PC-9 (cell line): ENCODE measurements around the gene TMEM127. TPM values are rescaled to one million over a fixed set of nuclear protein-coding genes. Genes with fewer than 3 reads are reported as not detected.

Source experiments
- BruUV-seq: library from RNA; stranded (reverse); fragments of 400-500 nt; replicated peaks from 2 replicates; lab custom pipeline; 2021; lab: Mats Ljungman, UMichigan
- CTCF ChIA-PET: fragments of 300-600 bp; sonication (Branson Sonifier 250); formaldehyde crosslinking; loops from one replicate; lab custom pipeline; 2022; ENCODE audit warnings: antibody characterized with exemption; lab: Charles Lee
- POLR2A ChIA-PET: fragments of 300-600 bp; sonication (Branson Sonifier 250); formaldehyde crosslinking; loops from one replicate; lab custom pipeline; 2022; ENCODE audit warnings: antibody characterized with exemption; ENCODE audit not compliant: unreplicated experiment; lab: Charles Lee
- DNase-seq, 2 experiments: peaks; one replicate each; pipeline versions ENCODE4 v3.0.0 to v3.0.0-alpha.2; 2015 to 2022; ENCODE audit warnings: mixed read lengths in 1 of 2
- H2AFZ ChIP-seq: fragments of 200-600 bp; sonication (generic); 2 replicates; pipeline ENCODE4 v1.8.1; 2017; ENCODE audit warnings: antibody characterized with exemption
- H3F3A ChIP-seq: fragments of 200-600 bp; sonication (generic); 2 replicates; pipeline ENCODE4 v1.8.1; 2017; ENCODE audit warnings: antibody characterized with exemption, mild to moderate bottlenecking, low read depth; ENCODE audit not compliant: insufficient read depth
- H3K27ac ChIP-seq: fragments of 200-600 bp; sonication (generic); 2 replicates; pipeline ENCODE4 v1.6.1; 2016; ENCODE audit warnings: mixed run types
- H3K27me3 ChIP-seq: fragments of 200-600 bp; sonication (generic); 2 replicates; pipeline ENCODE4 v1.6.1; 2016; ENCODE audit warnings: low read depth, mixed run types; ENCODE audit not compliant: insufficient read depth
- H3K36me3 ChIP-seq: fragments of 200-600 bp; sonication (generic); 2 replicates; pipeline ENCODE4 v1.6.1; 2016; ENCODE audit warnings: low read depth, mixed run types
- H3K4me1 ChIP-seq: fragments of 200-600 bp; sonication (generic); replicated peaks from 2 replicates; pipeline ENCODE4 v1.6.1; 2016; ENCODE audit warnings: mixed run types; ENCODE audit not compliant: insufficient read depth
- H3K4me2 ChIP-seq: fragments of 200-600 bp; sonication (generic); 2 replicates; pipeline ENCODE4 v1.6.1; 2017; ENCODE audit warnings: mixed run types
- H3K4me3 ChIP-seq: fragments of 200-600 bp; sonication (generic); 2 replicates; pipeline ENCODE4 v1.6.1; 2016; ENCODE audit warnings: mixed run types
- H3K79me2 ChIP-seq: fragments of 200-600 bp; sonication (generic); 2 replicates; pipeline ENCODE4 v1.6.1; 2017; ENCODE audit warnings: low read depth, mixed run types
- H3K9me2 ChIP-seq: fragments of 200-600 bp; sonication (generic); 2 replicates; pipeline ENCODE4 v1.8.1; 2017; ENCODE audit warnings: mild to moderate bottlenecking; ENCODE audit not compliant: insufficient read depth
- H3K9me3 ChIP-seq: fragments of 200-600 bp; sonication (generic); 2 replicates; pipeline ENCODE4 v1.8.1; 2016; ENCODE audit warnings: low read depth; ENCODE audit not compliant: insufficient read depth
- H4K20me1 ChIP-seq: fragments of 200-600 bp; sonication (generic); 2 replicates; pipeline ENCODE4 v1.8.1; 2017; ENCODE audit not compliant: insufficient read depth
- EZH2 ChIP-seq: fragments of 200-600 bp; sonication (generic); IDR thresholded peaks from 2 replicates; pipeline ENCODE4 v1.8.0; 2017; ENCODE audit warnings: antibody characterized with exemption, low read depth
- intact Hi-C: fragments of 100-400 bp; cut with micrococcal nuclease; formaldehyde crosslinking; loops from one replicate; pipeline ENCODE4 v1.10.0; 2022; ENCODE audit not compliant: unreplicated experiment
- total RNA-seq: library from RNA; stranded (reverse); gene quantifications from 2 replicates; pipeline ENCODE4 v1.2.3, GENCODE V29; 2021
- TF ChIP-seq, protein P1 (sequence below): fragments of 200-600 bp; sonication (generic); conservative IDR thresholded peaks from 2 replicates; pipeline ENCODE4 v1.6.1; 2017; ENCODE audit warnings: mixed run types, antibody characterized with exemption, mild to moderate bottlenecking, moderate library complexity

The TMEM127 gene
- total RNA-seq, 1 experiment from 2014 or later = 50.3 TPM

DNA sequence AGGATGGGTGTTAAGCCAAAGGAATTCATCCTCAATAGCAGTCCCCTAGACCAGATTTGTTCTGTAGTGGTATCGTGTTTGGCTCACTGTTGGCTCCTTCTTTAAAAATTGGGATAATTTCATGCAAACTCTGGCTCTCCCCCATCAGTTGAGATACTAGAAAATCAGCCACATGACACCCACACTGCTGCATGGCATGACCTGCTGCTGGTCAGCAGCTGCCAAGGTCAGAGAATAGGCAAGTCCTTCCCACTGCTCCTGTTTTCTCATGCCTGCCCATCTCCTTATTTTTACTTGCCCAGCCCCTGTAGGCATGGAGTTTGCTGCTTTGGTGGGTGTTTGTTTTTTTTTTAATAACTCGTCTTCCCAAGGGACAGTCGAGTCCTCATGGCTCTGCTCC lies 40.6 kb upstream of the TMEM127 start:
- Histone ChIP-seq H2AFZ (peak overlapping the region; percentile 95), H3K9me2 (no peaks in the 10 kb centered on the region), H3K4me2 (peak overlapping the region; percentile 98), H3K79me2 (peaks cover 52% of the 10 kb centered on the region), H3K27me3 (no peaks in the 10 kb centered on the region), H3F3A (peaks cover 10% of the 10 kb centered on the region; the same call in 1 of the 2 replicates), H3K4me3 (peak overlapping the region; percentile 86), H3K36me3 (peaks cover 30% of the 10 kb centered on the region), H3K9me3 (no peaks in the 10 kb centered on the region), H4K20me1 (peaks cover 18% of the 10 kb centered on the region; the same call in 1 of the 2 replicates), H3K27ac (peak overlapping the region; percentile 51), H3K4me1 (peaks cover 21% of the 10 kb centered on the region)
- ChIA-PET POLR2A (interaction anchor here (0.6 to 0.7 kb wide), 2 partner anchors 9 to 311 kb away, joined by 3 read pairs; no protein-coding TSS in a partner anchor), CTCF (no interaction called here)
- DNase-seq = no peak
- TF ChIP-seq, protein P1, sequence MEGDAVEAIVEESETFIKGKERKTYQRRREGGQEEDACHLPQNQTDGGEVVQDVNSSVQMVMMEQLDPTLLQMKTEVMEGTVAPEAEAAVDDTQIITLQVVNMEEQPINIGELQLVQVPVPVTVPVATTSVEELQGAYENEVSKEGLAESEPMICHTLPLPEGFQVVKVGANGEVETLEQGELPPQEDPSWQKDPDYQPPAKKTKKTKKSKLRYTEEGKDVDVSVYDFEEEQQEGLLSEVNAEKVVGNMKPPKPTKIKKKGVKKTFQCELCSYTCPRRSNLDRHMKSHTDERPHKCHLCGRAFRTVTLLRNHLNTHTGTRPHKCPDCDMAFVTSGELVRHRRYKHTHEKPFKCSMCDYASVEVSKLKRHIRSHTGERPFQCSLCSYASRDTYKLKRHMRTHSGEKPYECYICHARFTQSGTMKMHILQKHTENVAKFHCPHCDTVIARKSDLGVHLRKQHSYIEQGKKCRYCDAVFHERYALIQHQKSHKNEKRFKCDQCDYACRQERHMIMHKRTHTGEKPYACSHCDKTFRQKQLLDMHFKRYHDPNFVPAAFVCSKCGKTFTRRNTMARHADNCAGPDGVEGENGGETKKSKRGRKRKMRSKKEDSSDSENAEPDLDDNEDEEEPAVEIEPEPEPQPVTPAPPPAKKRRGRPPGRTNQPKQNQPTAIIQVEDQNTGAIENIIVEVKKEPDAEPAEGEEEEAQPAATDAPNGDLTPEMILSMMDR = no peak
- no peak for TF ChIP-seq EZH2
- intact Hi-C loops = loop anchor here (5.0 kb wide), 1 partner anchor 226 kb away; no protein-coding TSS in a partner anchor
- no TSS peak for BruUV-seq

DNA sequence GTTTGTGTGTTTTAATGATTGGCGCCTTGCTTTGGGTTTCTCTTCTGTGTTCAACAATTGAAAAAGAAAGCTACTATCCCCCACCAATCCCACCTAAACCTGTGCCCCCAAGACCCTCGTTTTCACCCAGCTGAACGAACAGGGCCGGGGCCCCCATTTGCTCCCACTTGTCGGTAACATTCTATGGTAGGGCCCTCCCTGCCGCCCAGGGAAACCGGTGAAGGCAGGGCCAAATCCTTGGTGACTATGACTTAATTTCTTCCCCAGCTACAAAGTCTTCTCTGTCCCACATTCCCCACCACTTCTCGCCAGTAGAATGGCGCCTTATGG lies 40.1 kb upstream of the TMEM127 start:
- Histone ChIP-seq H3F3A (peaks cover 10% of the 10 kb centered on the region; the same call in 1 of the 2 replicates), H3K4me2 (peak overlapping the region; percentile 98), H3K9me3 (no peaks in the 10 kb centered on the region), H2AFZ (peak overlapping the region; percentile 95), H3K4me1 (peaks cover 21% of the 10 kb centered on the region), H3K36me3 (peaks cover 34% of the 10 kb centered on the region), H3K79me2 (peaks cover 56% of the 10 kb centered on the region), H3K27ac (peak overlapping the region; percentile 51), H3K9me2 (no peaks in the 10 kb centered on the region), H4K20me1 (peaks cover 22% of the 10 kb centered on the region; the same call in 1 of the 2 replicates), H3K27me3 (no peaks in the 10 kb centered on the region), H3K4me3 (peak overlapping the region; percentile 86)
- DNase-seq = no peak
- intact Hi-C loops = loop anchor here (1.0 to 5.0 kb wide), 4 partner anchors 30 to 226 kb away; partner anchors contain the start of gene CIAO1
- ChIA-PET CTCF (no interaction called here), POLR2A (interaction anchor here (0.6 to 0.7 kb wide), 2 partner anchors 10 to 312 kb away, joined by 3 read pairs; no protein-coding TSS in a partner anchor)
- TSS peak; percentile 92 for BruUV-seq
- TF ChIP-seq EZH2 = no peak
- TF ChIP-seq, protein P1 = no peak

DNA sequence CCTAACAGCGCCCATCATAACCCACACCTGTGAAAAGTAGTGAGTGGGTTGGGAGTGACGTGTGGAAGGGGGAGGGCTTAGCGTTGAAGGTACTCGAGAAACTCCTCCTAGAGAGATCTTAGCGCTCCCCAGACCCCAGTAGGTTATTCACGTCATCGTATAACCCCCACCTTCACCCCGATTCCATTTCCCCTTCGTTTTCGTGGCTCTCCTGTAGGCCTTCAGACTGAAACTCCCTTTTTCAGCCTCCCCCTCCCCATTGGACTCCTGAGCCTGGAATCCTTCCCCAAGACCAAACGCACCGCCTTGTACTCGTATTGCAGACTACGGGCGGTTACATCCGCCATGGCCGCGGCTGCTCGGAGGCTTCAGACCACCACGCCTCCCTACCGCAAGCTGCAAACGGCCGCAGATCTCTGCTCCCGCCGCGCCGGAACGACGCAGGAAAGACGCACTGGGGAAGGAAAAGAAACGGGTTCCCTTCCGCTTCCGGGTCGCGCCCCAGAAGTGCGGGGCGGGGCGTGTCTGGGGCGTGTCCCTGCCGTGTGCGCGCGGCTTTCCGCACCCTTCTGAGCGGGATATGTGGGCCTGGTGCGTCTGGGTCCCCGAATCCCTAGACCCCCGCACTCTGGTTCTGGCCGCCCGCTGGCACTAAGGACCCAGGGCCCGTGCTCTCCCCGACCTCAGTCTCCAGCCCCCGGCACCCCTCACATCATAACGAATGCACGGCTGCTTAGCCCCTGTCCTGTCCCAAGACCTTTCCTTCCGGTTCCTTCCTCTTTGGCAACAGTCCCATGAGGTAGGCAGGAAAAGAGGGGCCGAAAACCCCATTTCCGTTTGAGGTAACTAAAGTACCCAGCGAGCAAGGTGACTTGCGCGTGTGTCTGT lies 39.5 kb upstream of the TMEM127 start, which contains the start of gene SNRNP200:
Gene SNRNP200 (minus strand): TSS at position 456 of the 888 bp plus-strand sequence. CDS start 109 bp downstream, at position 347.
- Histone ChIP-seq H3K9me2 (no peaks in the 10 kb centered on the region), H2AFZ (peak within 1 kb of the TSS; percentile 95), H3F3A (peaks cover 10% of the 10 kb centered on the region; the same call in 1 of the 2 replicates), H3K4me2 (peak within 1 kb of the TSS; percentile 98), H3K4me3 (peak within 1 kb of the TSS; percentile 86), H3K36me3 (peaks cover 38% of the 10 kb centered on the region), H3K27me3 (no peaks in the 10 kb centered on the region), H3K27ac (peak within 1 kb of the TSS; percentile 51), H4K20me1 (peaks cover 22% of the 10 kb centered on the region; the same call in 1 of the 2 replicates), H3K9me3 (no peaks in the 10 kb centered on the region), H3K79me2 (peaks cover 56% of the 10 kb centered on the region), H3K4me1 (peaks cover 21% of the 10 kb centered on the region)
- BruUV-seq = no TSS peak
- CTCF ChIA-PET = interaction anchor here (0.5 to 0.6 kb wide), 2 partner anchors 30 to 235 kb away, joined by 3 to 4 read pairs; no protein-coding TSS in a partner anchor
- DNase-seq = peak; percentile 84 to 88
- intact Hi-C loops = loop anchor here (1.0 to 5.0 kb wide), 4 partner anchors 31 to 227 kb away; partner anchors contain the start of gene CIAO1
- TF ChIP-seq, protein P1 = no peak
- TF ChIP-seq EZH2 = no peak
- POLR2A ChIA-PET = interaction anchor here (0.5 to 0.7 kb wide), 4 partner anchors 10 to 312 kb away, joined by 3 to 5 read pairs (median 3); no protein-coding TSS in a partner anchor
